K562 (cell line): ENCODE measurements around the gene GARRE1. TPM values are rescaled to one million over a fixed set of nuclear protein-coding genes. Genes with fewer than 3 reads are reported as not detected.

Source experiments
- AFF4 ChIP-seq: sonication (generic); formaldehyde crosslinking; IDR thresholded peaks from 2 replicates; pipeline ENCODE4 v1.8.0; 2023; ENCODE audit warnings: mild to moderate bottlenecking, missing genetic modification reagents
- BCOR ChIP-seq: fragments of 450-650 bp; IDR thresholded peaks from 2 replicates; pipeline ENCODE4 v1.6.1; 2016
- CREB1 ChIP-seq, 2 experiments: sonication (generic) in 1 of 2; formaldehyde crosslinking in 1 of 2; IDR thresholded peaks; 2 replicates each; pipeline versions ENCODE4 v1.6.1 to v1.8.0; 2012 to 2022; ENCODE audit warnings: inconsistent platforms in 1 of 2, mild to moderate bottlenecking in 1 of 2, missing genetic modification reagents in 1 of 2, moderate library complexity in 1 of 2
- ETS1 ChIP-seq: conservative IDR thresholded peaks from 2 replicates; pipeline ENCODE4 v1.6.1; 2011; ENCODE audit warnings: low read depth, mild to moderate bottlenecking, low read length; ENCODE audit not compliant: control insufficient read depth
- FOXK1 ChIP-seq: sonication (generic); formaldehyde crosslinking; IDR thresholded peaks from 2 replicates; pipeline ENCODE4 v1.8.0; 2022; ENCODE audit warnings: missing genetic modification reagents, mild to moderate bottlenecking, borderline replicate concordance
- HINFP ChIP-seq: fragments of 450-650 bp; conservative IDR thresholded peaks from 2 replicates; pipeline ENCODE4 v1.6.1; 2016; ENCODE audit warnings: missing genetic modification characterization, low read depth, mild to moderate bottlenecking, control low read depth, missing compliant biosample characterization
- HNRNPL ChIP-seq: fragments of 200-400 bp; formaldehyde crosslinking; IDR thresholded peaks from 2 replicates; pipeline ENCODE4 v1.6.1; 2017; ENCODE audit warnings: low read depth, mild to moderate bottlenecking, low read length
- HNRNPLL ChIP-seq: fragments of 200-400 bp; formaldehyde crosslinking; IDR thresholded peaks from 2 replicates; pipeline ENCODE4 v1.6.1; 2017; ENCODE audit warnings: low read length, low read depth, mild to moderate bottlenecking; ENCODE audit not compliant: poor library complexity, severe bottlenecking
- MAZ ChIP-seq, 2 experiments: fragments of 450-650 bp in 1 of 2; sonication (generic) in 1 of 2; formaldehyde crosslinking; IDR thresholded peaks in 1 of 2; conservative IDR thresholded peaks in 1 of 2; 2 replicates each; pipeline versions ENCODE4 v1.4.0 to v1.5.0; 2020; ENCODE audit warnings: mild to moderate bottlenecking in 1 of 2, missing genetic modification reagents in 1 of 2
- MCM2 ChIP-seq: fragments of 450-650 bp; IDR thresholded peaks from 2 replicates; pipeline ENCODE4 v1.6.1; 2017; ENCODE audit warnings: low read depth, mild to moderate bottlenecking
- NCOA4 ChIP-seq: fragments of 450-650 bp; IDR thresholded peaks from 2 replicates; pipeline ENCODE4 v1.6.1; 2018; ENCODE audit warnings: mild to moderate bottlenecking; ENCODE audit not compliant: partially characterized antibody
- PBX2 ChIP-seq, 2 experiments: IDR thresholded peaks in 1 of 2; conservative IDR thresholded peaks in 1 of 2; 2 replicates each; pipeline ENCODE4 v1.6.1; 2016; ENCODE audit warnings: low read depth in 2 of 2, mild to moderate bottlenecking in 1 of 2, missing compliant biosample characterization in 1 of 2, missing genetic modification characterization in 1 of 2, moderate library complexity in 1 of 2
- POLR2H ChIP-seq: IDR thresholded peaks from 2 replicates; pipeline ENCODE4 v1.6.1; 2016; ENCODE audit warnings: missing genetic modification characterization, low read depth, mild to moderate bottlenecking, control low read depth, missing compliant biosample characterization, moderate library complexity
- SUPT5H ChIP-seq: fragments of 450-650 bp; IDR thresholded peaks from 2 replicates; pipeline ENCODE4 v1.6.1; 2016
- YY1 ChIP-seq, 3 experiments: IDR thresholded peaks; 2 replicates each; pipeline ENCODE4 v1.6.1; 2011; ENCODE audit warnings: low read length in 2 of 3, mild to moderate bottlenecking in 2 of 3, moderate library complexity in 2 of 3, borderline replicate concordance in 1 of 3, control low read depth in 1 of 3, low read depth in 1 of 3; ENCODE audit not compliant: insufficient read depth in 3 of 3, insufficient replicate concordance in 2 of 3, control insufficient read depth in 1 of 3, insufficient read length in 1 of 3; ENCODE audit errors: extremely low read depth in 1 of 3
- ZC3H8 ChIP-seq: fragments of 450-650 bp; IDR thresholded peaks from 2 replicates; pipeline ENCODE4 v1.6.1; 2017
- polyA plus RNA-seq, 8 experiments: library from polyadenylated mRNA; depleted of rRNA in 4 of 8; stranded (reverse) in 5 of 8; unstranded in 3 of 8; fragments of >200 nt; fragmentation: Nextera tagmentation in 2 of 8; fragmentation: Illumina TruSeq in 1 of 8; extraction: Ambion mirVana in 2 of 8; extraction: Trizol in 1 of 8; gene quantifications; 2 replicates each; pipeline versions ENCODE4 v1.2.1 to v1.2.3, GENCODE V29; 2011 to 2014; ENCODE audit warnings: inconsistent platforms in 1 of 8, missing spikeins in 1 of 8
- total RNA-seq, 7 experiments: library from RNA; depleted of rRNA in 6 of 7; stranded (reverse); fragments of >200 nt in 6 of 7; fragmentation: Illumina TruSeq in 2 of 7; extraction: Trizol in 2 of 7; gene quantifications; 2 replicates each; pipeline versions ENCODE4 v1.2.1 to v1.2.3, GENCODE V29; 2011 to 2021; ENCODE audit warnings: low replicate concordance in 1 of 7

The GARRE1 gene
- total and polyA plus RNA-seq, 9 of the 15 experiments (the other 6 are each of a cell fraction or from before 2014, with no cell fraction given) = 1.6 to 12.8 (median 7.5) TPM

GRCh38 chr19:34254046-34254697 is at the start of gene GARRE1 (continued):
- TF ChIP-seq AFF4 (peak; percentile 27; the same call in 1 of the 2 replicates), HINFP (tag) (0 out of 2 replicates have a peak, but pooled peaks have one; percentile 42), ZC3H8 (no peak), BCOR (no peak), YY1 (IDR thresholded peaks at IDR 0.05; ENCODE audit: borderline replicate concordance in 1 of 3, control insufficient read depth in 1 of 3, extremely low read depth in 1 of 3, insufficient read depth in 3 of 3, insufficient read length in 1 of 3, insufficient replicate concordance in 2 of 3, low read depth in 1 of 3, low read length in 2 of 3) (peak in 1 of 3 experiments; percentile 7), HNRNPLL (peak; percentile 87), HNRNPL (no peak), SUPT5H (peak; percentile 91), POLR2H (tag) (peak; percentile 39), NCOA4 (peak; percentile 1), PBX2 (CRISPR knock-in tag; IDR thresholded peaks at IDR 0.05; ENCODE audit: low read depth) (no peak), PBX2 (tag; conservative IDR thresholded peaks at IDR 0.05; ENCODE audit: low read depth) (0 out of 2 replicates have a peak, but pooled peaks have one; percentile 24), MAZ (CRISPR knock-in tag; conservative IDR thresholded peaks at IDR 0.05 in 1 of 2, IDR thresholded peaks at IDR 0.05 in 1 of 2) (peak; percentile 69 to 95), MCM2 (no peak), ETS1 (peak; percentile 48; the same call in 1 of the 2 replicates), CREB1 (IDR thresholded peaks at IDR 0.05) (peak; percentile 75), CREB1 (CRISPR knock-in tag; IDR thresholded peaks at IDR 0.05) (peak; percentile 77), FOXK1 (CRISPR knock-in tag) (no peak)
